ENCODE measurements around the gene PHLDA2. TPM values are rescaled to one million over a fixed set of nuclear protein-coding genes. Genes with fewer than 3 reads are reported as not detected.

The PHLDA2 gene
- total and polyA plus RNA-seq, 2 experiments from 2014 or later: 3.8 to 16.5 TPM

DNA sequence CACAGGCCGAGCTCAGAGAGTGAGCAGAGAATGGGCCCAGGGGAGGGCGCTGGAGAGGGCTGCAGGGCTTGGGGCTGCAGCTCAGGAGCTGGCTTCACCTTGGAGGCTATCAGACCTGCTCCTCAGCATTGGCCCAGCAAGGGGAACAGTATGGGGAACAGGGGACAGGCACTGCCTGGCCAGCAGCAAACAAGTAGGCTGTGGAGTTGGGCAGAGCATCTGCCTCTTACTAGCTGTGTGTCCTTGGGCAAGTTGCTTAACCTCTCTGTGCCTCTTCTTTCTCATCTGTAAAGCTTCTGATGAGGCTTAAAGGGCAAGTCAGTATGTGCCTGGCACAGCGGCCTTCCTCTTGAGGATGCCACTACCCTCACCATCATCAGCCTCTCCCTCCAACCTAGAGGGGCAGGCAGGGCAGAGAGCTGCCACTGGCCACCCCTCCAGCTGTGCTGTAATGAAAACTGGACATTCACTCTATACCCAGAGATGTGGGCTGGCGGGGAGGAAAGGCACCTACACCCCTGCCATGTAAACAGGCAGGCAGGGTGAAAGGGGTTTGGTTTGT lies 36.2 kb downstream of the PHLDA2 start:
- Mint-ChIP-seq H3K4me1 (peaks cover 3% of the 10 kb centered on the region), H3K27me3 (ENCODE audit: insufficient read depth, low read depth, poor library complexity) (peaks cover 47% of the 10 kb centered on the region), H3K4me3 (peak overlapping the region; percentile 71), H3K36me3 (ENCODE audit: low read depth) (peaks cover 12% of the 10 kb centered on the region), H3K9me3 (peaks cover 32% of the 10 kb centered on the region), H3K27ac (no peak overlapping the region)
- DNase-seq (ENCODE audit: low spot score) (no peak), ATAC-seq (peak; percentile 53)
- TF ChIP-seq, protein P1, sequence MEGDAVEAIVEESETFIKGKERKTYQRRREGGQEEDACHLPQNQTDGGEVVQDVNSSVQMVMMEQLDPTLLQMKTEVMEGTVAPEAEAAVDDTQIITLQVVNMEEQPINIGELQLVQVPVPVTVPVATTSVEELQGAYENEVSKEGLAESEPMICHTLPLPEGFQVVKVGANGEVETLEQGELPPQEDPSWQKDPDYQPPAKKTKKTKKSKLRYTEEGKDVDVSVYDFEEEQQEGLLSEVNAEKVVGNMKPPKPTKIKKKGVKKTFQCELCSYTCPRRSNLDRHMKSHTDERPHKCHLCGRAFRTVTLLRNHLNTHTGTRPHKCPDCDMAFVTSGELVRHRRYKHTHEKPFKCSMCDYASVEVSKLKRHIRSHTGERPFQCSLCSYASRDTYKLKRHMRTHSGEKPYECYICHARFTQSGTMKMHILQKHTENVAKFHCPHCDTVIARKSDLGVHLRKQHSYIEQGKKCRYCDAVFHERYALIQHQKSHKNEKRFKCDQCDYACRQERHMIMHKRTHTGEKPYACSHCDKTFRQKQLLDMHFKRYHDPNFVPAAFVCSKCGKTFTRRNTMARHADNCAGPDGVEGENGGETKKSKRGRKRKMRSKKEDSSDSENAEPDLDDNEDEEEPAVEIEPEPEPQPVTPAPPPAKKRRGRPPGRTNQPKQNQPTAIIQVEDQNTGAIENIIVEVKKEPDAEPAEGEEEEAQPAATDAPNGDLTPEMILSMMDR (conservative IDR thresholded peaks at IDR 0.05; ENCODE audit: low read depth in 2 of 2): peak; percentile 38 to 55; a peak in 3 of 4 replicates
- TF ChIP-seq EZH2phosphoT487 (IDR thresholded peaks at IDR 0.05; ENCODE audit: unreplicated experiment): no peak
- H3K9me2 ChIP-seq (ENCODE audit: insufficient read depth): no peaks in the 10 kb centered on the region
- H3K4me3 ChIP-seq: peak overlapping the region; percentile 60
- peaks cover 15% of the 10 kb centered on the region for H3K4me1 ChIP-seq (ENCODE audit: insufficient read depth)
- H2AFZ ChIP-seq: peak overlapping the region; percentile 97
- no peak overlapping the region for H3K27ac ChIP-seq (ENCODE audit: low read depth)
- H3K79me2 ChIP-seq (replicated peaks; ENCODE audit: insufficient read depth): no peaks in the 10 kb centered on the region
- no peaks in the 10 kb centered on the region for H3K36me3 ChIP-seq (ENCODE audit: insufficient read depth)
- H3F3A ChIP-seq (replicated peaks; ENCODE audit: low read depth): peaks cover 14% of the 10 kb centered on the region; the same call in 1 of the 2 replicates
- H3K27me3 ChIP-seq (ENCODE audit: insufficient read depth): peaks cover 5% of the 10 kb centered on the region
- peak overlapping the region; percentile 90 for H3K4me2 ChIP-seq
- no peaks in the 10 kb centered on the region for H4K20me1 ChIP-seq (replicated peaks; ENCODE audit: insufficient read depth)

DNA sequence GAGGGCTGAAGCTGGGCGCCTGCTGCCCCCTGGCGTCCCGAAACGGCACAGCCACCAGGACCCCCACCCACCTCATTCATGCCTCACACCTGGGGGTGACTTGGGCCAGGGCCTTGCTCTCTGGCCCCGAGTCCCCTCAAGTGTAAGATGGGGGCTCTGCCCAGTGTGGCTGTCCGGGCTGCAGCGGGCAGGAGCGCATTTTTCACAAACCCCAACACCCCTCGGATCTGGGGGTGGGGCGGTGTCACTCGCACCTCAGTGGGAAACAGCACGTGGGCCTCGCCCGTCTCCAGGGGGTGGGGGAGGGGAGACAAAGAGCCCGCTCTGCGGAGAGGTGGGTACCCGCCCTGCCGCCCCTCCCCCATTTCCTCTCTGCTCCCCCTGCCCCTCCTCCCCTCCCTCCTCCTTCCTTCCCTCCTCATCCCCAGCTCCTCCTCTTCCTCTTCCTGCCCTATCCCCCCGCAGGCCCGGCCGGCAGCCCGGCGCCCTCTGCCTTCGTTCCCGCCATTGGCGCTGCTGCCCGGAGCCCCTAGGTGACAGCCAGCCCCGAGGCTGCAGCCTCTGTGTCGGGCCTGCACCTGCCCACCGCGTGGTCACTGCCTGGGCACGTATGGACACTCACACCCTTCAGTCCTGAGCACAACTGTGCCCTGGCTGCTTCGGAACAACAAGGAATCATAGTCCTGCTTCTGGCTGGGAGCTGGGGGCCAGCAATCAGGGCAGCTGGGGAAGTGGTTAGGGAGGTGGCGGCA lies 36.8 kb downstream of the PHLDA2 start:
- H3K4me1 ChIP-seq (ENCODE audit: insufficient read depth): peaks cover 15% of the 10 kb centered on the region
- DNase-seq (ENCODE audit: low spot score): peak; percentile 88
- no peaks in the 10 kb centered on the region for H4K20me1 ChIP-seq (replicated peaks; ENCODE audit: insufficient read depth)
- peaks cover 32% of the 10 kb centered on the region for H3K9me3 Mint-ChIP-seq
- no peaks in the 10 kb centered on the region for H3K36me3 ChIP-seq (ENCODE audit: insufficient read depth)
- H3K4me3 ChIP-seq: peak overlapping the region; percentile 60
- H3K36me3 Mint-ChIP-seq (ENCODE audit: low read depth): peaks cover 12% of the 10 kb centered on the region; the same call in 2 of the 3 replicates
- peaks cover 52% of the 10 kb centered on the region for H3K27me3 Mint-ChIP-seq (ENCODE audit: insufficient read depth, low read depth, poor library complexity)
- TF ChIP-seq, protein P1 (conservative IDR thresholded peaks at IDR 0.05; ENCODE audit: low read depth in 2 of 2): peak; percentile 85 to 92
- TF ChIP-seq ZNF331 (CRISPR knock-in tag; IDR thresholded peaks at IDR 0.05; ENCODE audit: low read depth) (no peak), NANOG (IDR thresholded peaks at IDR 0.05; ENCODE audit: borderline replicate concordance) (no peak), CREB1 (CRISPR knock-in tag; IDR thresholded peaks at IDR 0.05; ENCODE audit: low read depth) (0 out of 2 replicates have a peak, but pooled peaks have one; percentile 21), POLR2AphosphoS5 (IDR thresholded peaks at IDR 0.05; ENCODE audit: low read depth) (peak; percentile 69)
- peak overlapping the region; percentile 71 for H3K4me3 Mint-ChIP-seq
- H3F3A ChIP-seq (replicated peaks; ENCODE audit: low read depth): peaks cover 19% of the 10 kb centered on the region; the same call in 1 of the 2 replicates
- H3K27me3 ChIP-seq (ENCODE audit: insufficient read depth): peaks cover 12% of the 10 kb centered on the region
- H3K4me1 Mint-ChIP-seq: peaks cover 4% of the 10 kb centered on the region
- H3K27ac Mint-ChIP-seq: no peak overlapping the region
- H3K4me2 ChIP-seq: peak overlapping the region; percentile 90
- no peaks in the 10 kb centered on the region for H3K9me2 ChIP-seq (ENCODE audit: insufficient read depth)
- ATAC-seq: peak; percentile 68
- H3K79me2 ChIP-seq (replicated peaks; ENCODE audit: insufficient read depth): no peaks in the 10 kb centered on the region
- H2AFZ ChIP-seq: peak overlapping the region; percentile 97
- no peak overlapping the region for H3K27ac ChIP-seq (ENCODE audit: low read depth)
